Measurements from ENCODE around the gene KAT2B. TPM values are rescaled to one million over a fixed set of nuclear protein-coding genes. Genes with fewer than 3 reads are reported as not detected.
"Not testable (repeated sequence)": the region's sequence is repeated elsewhere in the genome, so short reads cannot be mapped to it uniquely, and the experiment has no call there.

The KAT2B gene
- total RNA-seq, 2 experiments from 2014 or later, result 9.4 to 11.5 TPM

DNA sequence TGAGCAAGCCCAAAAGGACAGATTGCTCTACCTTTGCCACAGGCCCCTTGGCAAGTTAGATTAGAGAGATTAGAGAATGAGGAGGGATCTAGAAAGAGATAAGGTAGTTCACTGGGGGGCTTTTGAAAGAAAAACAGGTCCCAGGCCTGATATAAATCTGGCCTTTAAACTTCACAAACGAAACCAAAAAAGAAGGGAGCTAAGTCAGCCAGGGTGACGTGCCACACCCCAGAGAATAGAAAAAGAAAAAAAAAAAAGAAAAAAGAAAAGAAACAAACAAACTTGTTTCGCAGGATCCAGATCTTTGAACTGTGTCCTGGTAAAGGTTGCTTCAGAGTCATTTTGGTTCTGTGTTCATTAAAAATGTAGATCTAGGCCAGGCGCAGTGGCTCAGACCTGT, 3.6 kb downstream of the KAT2B start:
- peak overlapping the region; percentile 73 for H3K27ac Mint-ChIP-seq
- intact Hi-C loops (cut with micrococcal nuclease), result loop anchor here (5.0 kb wide), 1 partner anchor 1172 kb away; no protein-coding TSS in a partner anchor
- CTCF ChIA-PET, result interaction anchor here (0.6 to 1.1 kb wide), 4 partner anchors 9 to 140 kb away, joined by 3 to 4 read pairs (median 4); no protein-coding TSS in a partner anchor
- no peak for DNase-seq
- H3K4me3 Mint-ChIP-seq, result peak overlapping the region; percentile 70
- H3K9me3 Mint-ChIP-seq, result no peaks in the 10 kb centered on the region
- peaks cover 56% of the 10 kb centered on the region for H3K4me1 Mint-ChIP-seq (ENCODE audit: low read depth)
- no peaks in the 10 kb centered on the region for H3K36me3 Mint-ChIP-seq (ENCODE audit: low read depth)
- H3K27me3 Mint-ChIP-seq (ENCODE audit: low read depth), result no peaks in the 10 kb centered on the region

DNA sequence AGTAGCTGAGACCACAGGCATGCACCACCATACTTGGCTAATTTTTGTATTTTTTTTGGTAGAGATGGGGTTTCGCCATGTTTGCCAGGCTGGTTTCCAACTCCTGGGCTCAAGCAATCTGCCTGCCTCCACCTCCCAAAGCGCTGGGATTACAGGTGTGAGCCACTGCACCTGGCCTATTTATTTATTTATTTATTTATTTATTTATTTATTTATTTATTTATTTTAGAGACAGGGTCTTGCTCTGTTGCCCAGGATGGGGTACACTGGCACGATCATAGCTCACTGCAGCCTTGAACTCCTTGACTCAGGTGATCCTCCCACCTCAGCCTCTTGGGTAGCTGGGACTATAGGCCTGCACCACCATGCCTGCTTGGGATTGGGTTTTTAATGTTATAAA, 4.9 kb downstream of the KAT2B start:
- DNase-seq; H3K4me3 Mint-ChIP-seq; H3K9me3 Mint-ChIP-seq; CTCF ChIA-PET; H3K36me3 Mint-ChIP-seq (ENCODE audit: low read depth); H3K27me3 Mint-ChIP-seq (ENCODE audit: low read depth); intact Hi-C loops (cut with micrococcal nuclease); H3K27ac Mint-ChIP-seq: not testable (repeated sequence)
- H3K4me1 Mint-ChIP-seq (ENCODE audit: low read depth), result peaks cover 62% of the 10 kb centered on the region

DNA sequence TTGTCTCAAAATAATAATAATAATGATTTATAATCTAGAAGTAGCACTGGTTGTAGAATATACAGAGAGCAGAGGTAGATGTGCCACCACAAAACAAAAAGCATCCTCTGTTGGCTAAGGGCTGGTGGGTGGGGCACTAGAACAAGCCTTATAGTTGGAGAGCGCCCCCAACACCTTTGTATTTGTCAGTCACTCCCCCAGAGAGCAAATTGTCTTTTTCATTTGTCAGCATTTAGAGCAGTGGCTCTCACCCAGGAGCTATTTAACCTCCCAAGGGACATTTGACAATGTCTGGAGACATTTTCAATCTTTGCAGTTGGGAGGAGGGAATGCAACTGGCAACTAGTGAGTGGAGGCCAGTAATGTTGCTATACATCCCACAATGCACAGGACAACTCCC, 6.3 kb downstream of the KAT2B start:
- Mint-ChIP-seq H3K27me3 (ENCODE audit: low read depth) (no peaks in the 10 kb centered on the region), H3K4me3 (no peak overlapping the region), H3K36me3 (ENCODE audit: low read depth) (peaks cover 1% of the 10 kb centered on the region), H3K27ac (no peak overlapping the region), H3K4me1 (ENCODE audit: low read depth) (peaks cover 67% of the 10 kb centered on the region), H3K9me3 (no peaks in the 10 kb centered on the region)
- intact Hi-C loops (cut with micrococcal nuclease), result no loop called here
- CTCF ChIA-PET, result no interaction called here
- DNase-seq, result no peak

DNA sequence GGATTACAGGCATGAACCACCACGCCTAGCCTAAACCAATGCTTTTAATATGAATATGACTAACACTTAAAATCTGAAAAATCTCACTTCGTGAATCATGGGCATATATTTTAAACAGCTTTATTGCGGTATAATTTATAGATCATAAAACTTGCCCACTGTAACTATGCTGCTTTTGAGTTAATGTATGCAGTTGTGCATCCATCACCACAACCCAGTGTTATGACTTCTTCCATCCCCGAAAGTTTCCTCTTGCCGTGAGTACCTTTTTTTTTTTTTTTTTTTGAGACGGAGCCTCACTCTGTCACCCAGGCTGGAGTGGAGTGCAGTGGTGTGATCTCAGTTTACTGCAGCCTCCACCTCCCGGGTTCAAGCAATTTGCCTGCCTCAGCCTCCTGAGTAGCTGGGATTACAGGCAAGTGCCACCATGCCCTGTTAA, 7.1 kb downstream of the KAT2B start:
- CTCF ChIA-PET, result no interaction called here
- H3K4me1 Mint-ChIP-seq (ENCODE audit: low read depth), result peaks cover 64% of the 10 kb centered on the region
- H3K9me3 Mint-ChIP-seq, result no peaks in the 10 kb centered on the region
- no peaks in the 10 kb centered on the region for H3K27me3 Mint-ChIP-seq (ENCODE audit: low read depth)
- peaks cover 1% of the 10 kb centered on the region for H3K36me3 Mint-ChIP-seq (ENCODE audit: low read depth)
- H3K4me3 Mint-ChIP-seq, result no peak overlapping the region
- intact Hi-C loops (cut with micrococcal nuclease), result no loop called here
- no peak overlapping the region for H3K27ac Mint-ChIP-seq
- DNase-seq, result no peak

DNA sequence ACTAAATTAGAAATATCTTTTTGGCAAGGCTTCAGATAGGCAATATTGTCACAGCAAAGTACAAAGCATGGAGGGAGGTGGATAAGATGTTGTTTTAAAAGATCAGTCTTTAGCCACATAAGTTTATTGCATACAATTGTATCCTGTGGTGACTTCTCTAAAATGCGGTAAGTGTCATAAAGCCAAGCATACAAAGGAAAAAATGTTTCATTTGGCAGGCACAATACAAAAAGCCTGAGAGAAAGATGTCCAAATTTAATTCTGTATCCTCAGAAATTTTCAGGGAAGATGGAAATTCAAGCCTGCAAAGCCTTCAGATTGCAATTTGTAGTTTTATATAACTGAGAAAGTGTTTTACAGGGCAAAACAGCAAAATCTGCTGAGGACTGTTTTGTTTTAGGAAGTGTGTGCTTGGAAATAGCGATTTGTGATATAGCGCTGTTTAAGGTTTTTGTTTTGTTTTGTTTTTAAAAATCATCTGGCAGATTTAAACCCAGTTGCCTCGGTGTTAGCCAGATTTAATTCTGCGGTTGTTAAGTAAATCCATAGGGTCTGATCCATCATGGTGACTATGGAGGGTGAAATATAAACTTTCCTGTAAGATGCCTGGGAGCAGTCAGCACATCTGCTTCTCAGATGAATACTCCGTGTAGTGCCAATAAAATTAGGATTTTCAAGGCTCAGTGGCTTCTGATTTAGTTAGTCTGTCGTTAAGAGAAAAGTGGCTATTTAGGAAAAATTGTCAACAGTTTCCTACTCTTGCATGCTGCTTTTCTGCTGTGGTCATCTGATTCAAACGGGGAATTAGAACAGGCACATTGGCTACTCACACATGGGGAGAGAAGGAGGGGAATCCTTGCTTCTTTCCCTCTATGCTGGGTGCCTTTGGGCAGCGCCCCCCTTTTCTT, 8.0 kb downstream of the KAT2B start:
- intact Hi-C loops (cut with micrococcal nuclease), result no loop called here
- peaks cover 1% of the 10 kb centered on the region for H3K36me3 Mint-ChIP-seq (ENCODE audit: low read depth)
- no peaks in the 10 kb centered on the region for H3K9me3 Mint-ChIP-seq
- peaks cover 64% of the 10 kb centered on the region for H3K4me1 Mint-ChIP-seq (ENCODE audit: low read depth)
- no peak overlapping the region for H3K4me3 Mint-ChIP-seq
- no peaks in the 10 kb centered on the region for H3K27me3 Mint-ChIP-seq (ENCODE audit: low read depth)
- CTCF ChIA-PET, result no interaction called here
- DNase-seq, result no peak
- H3K27ac Mint-ChIP-seq, result no peak overlapping the region

DNA sequence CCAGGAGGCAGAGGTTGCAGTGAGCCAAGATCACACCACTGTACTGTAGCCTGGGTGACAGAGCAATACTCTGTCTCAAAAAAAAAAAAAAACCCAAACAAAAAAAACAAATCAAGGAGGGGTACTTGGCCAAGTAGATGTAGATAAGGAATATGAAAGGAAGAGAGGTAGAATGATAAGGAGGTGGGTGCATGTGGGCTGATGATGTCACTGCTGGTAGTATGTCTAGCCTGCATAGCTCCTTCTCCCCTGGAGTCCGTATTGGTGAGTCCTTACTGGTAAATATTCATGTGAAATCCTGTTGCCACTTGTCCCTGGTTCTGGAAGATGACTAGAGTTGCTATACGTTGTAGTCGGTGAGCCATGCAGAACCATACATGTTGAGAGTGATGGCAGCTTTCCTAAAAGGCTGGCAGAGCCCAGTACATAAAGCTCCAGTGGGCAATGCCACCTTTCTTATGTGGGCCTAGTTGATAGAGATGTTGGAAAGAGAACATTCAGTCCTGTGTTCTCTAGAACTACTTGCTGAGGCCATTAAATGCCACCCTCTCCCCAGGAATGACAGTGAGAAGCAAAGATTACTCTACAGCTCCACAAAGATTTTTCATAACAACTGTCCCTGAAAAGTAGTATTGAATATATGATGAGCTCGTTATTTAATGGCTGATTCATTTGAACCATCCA, 11.0 kb downstream of the KAT2B start:
- DNase-seq, result no peak
- Mint-ChIP-seq H3K4me3 (no peak overlapping the region), H3K27me3 (ENCODE audit: low read depth) (no peaks in the 10 kb centered on the region), H3K36me3 (ENCODE audit: low read depth) (peaks cover 1% of the 10 kb centered on the region), H3K4me1 (ENCODE audit: low read depth) (peaks cover 43% of the 10 kb centered on the region), H3K9me3 (no peaks in the 10 kb centered on the region), H3K27ac (no peak overlapping the region)
- intact Hi-C loops (cut with micrococcal nuclease), result loop anchor here (10.0 kb wide), 1 partner anchor 1956 kb away; no protein-coding TSS in a partner anchor
- CTCF ChIA-PET, result interaction anchor here (0.6 kb wide), 1 partner anchor 139 kb away, joined by 3 read pairs; no protein-coding TSS in a partner anchor

DNA sequence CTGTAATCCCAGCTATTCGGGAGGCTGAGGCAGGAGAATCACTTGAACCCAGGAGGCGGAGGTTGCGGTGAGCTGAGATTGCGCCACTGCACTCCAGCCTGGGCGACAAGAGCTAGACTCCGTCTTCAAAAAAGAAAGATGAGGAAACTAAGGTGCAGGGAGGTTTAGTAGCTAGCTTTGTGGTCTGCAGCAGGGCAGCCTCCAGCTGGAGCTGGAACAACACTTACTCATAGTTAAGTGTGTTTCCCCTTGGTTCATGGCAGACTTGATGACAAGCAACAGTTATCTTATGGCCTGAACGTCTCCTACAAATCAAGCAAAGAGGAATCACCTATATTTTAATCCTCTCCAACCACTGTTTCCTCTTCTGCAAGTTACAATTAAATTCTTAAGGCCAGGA, 12.6 kb downstream of the KAT2B start:
- Mint-ChIP-seq H3K27me3 (ENCODE audit: low read depth) (no peaks in the 10 kb centered on the region), H3K9me3 (no peaks in the 10 kb centered on the region), H3K4me3 (no peak overlapping the region), H3K36me3 (ENCODE audit: low read depth) (peaks cover 1% of the 10 kb centered on the region), H3K4me1 (ENCODE audit: low read depth) (peaks cover 32% of the 10 kb centered on the region), H3K27ac (no peak overlapping the region)
- CTCF ChIA-PET, result interaction anchor here (0.6 kb wide), 2 partner anchors 9 to 11 kb away, joined by 3 to 4 read pairs; no protein-coding TSS in a partner anchor
- DNase-seq, result peak; percentile 27
- intact Hi-C loops (cut with micrococcal nuclease), result loop anchor here (10.0 kb wide), 1 partner anchor 1958 kb away; no protein-coding TSS in a partner anchor

DNA sequence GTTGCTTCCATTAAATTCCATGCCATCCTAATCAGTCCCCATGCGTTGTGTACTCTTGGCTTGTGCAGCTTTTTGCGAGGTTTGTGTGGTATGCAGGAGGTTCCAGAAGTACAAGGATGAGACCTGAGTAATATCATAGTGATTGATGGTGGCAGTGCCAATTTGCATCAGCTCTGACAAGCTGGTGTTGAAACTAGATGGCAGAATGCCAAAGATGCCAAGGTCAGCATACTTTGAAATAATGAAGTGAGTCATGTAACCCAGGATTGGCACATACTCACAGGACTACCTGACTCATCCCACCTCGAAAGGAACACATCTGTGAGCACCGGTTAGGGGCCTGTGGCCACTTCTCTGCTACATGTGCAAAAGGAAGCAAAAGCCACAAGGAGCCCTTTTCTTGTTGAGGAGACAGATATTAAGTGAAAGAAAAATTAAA, 14.3 kb downstream of the KAT2B start:
- intact Hi-C loops (cut with micrococcal nuclease), result loop anchor here (1.0 to 10.0 kb wide), 6 partner anchors 13 to 1960 kb away; partner anchors contain the start of genes RAB5A and SGO1
- Mint-ChIP-seq H3K27ac (no peak overlapping the region), H3K36me3 (ENCODE audit: low read depth) (no peaks in the 10 kb centered on the region), H3K4me1 (ENCODE audit: low read depth) (peaks cover 23% of the 10 kb centered on the region), H3K27me3 (ENCODE audit: low read depth) (no peaks in the 10 kb centered on the region), H3K9me3 (no peaks in the 10 kb centered on the region), H3K4me3 (no peak overlapping the region)
- peak; percentile 84 for DNase-seq
- CTCF ChIA-PET, result interaction anchor here (0.6 to 1.1 kb wide), 4 partner anchors 11 to 622 kb away, joined by 3 read pairs; partner anchors contain the start of gene KAT2B

DNA sequence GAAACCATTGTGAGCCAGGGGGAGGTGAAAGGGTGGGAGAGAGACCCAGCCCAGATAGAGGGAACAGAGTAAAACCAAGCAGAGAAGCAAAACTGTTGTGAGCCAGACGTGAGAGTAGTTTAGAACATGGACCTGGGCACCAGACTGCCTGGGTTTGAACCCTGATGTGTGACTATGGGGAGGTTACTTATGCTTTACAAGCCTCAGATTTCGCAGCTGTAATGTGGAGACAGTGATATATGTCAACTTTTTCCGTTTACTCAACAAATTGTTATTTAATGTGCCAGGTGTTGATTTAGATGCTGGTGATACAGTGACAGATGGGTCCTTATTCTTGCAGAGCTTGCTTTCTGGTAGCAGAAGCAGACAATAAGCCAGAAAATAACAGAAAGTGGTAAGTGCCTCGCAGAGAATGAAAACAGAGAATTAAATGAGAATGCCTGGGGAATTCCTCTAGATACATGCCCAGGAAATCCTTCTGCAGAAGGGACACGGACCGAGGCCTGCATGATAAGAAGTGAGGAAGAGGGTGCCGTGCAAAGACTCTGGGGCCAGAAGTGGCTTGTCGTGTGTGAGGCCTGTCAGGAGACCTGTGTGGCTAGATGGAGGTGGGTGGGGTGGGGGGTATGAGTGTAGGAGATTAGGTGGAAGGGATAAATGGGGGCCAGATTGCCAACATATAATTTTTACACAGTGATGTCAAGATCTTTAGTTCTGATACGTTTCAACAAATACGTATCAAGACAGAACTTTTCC, 15.0 kb downstream of the KAT2B start:
- Mint-ChIP-seq H3K4me1 (ENCODE audit: low read depth) (peaks cover 27% of the 10 kb centered on the region), H3K27ac (no peak overlapping the region), H3K4me3 (no peak overlapping the region), H3K9me3 (no peaks in the 10 kb centered on the region), H3K36me3 (ENCODE audit: low read depth) (peaks cover 2% of the 10 kb centered on the region), H3K27me3 (ENCODE audit: low read depth) (no peaks in the 10 kb centered on the region)
- intact Hi-C loops (cut with micrococcal nuclease), result loop anchor here (2.0 to 10.0 kb wide), 3 partner anchors 47 to 1960 kb away; no protein-coding TSS in a partner anchor
- CTCF ChIA-PET, result interaction anchor here (0.6 to 1.1 kb wide), 2 partner anchors 15 to 622 kb away, joined by 3 read pairs; partner anchors contain the start of gene KAT2B
- DNase-seq, result peak; percentile 25

DNA sequence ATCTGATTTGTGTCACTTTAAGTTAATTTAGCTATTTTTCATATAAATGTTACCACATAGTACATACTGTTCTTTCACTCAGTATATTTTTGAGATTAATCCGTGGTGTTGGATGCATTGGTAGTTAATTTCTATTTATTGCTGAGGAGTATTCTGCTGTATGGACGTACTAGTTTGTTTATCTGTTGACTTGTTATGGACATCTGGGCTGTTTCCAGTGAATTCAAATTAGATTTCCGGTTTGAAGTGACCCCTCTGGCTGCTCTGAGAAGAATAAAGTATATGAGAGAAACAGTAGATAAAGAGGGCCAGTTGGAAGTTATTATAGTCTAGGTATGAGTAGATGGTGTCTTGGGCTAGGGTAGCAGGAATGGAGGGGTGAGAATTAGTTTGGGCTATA, 15.6 kb downstream of the KAT2B start:
- DNase-seq, result no peak
- H3K27ac Mint-ChIP-seq, result no peak overlapping the region
- H3K9me3 Mint-ChIP-seq, result no peaks in the 10 kb centered on the region
- H3K4me1 Mint-ChIP-seq (ENCODE audit: low read depth), result peaks cover 29% of the 10 kb centered on the region
- H3K27me3 Mint-ChIP-seq (ENCODE audit: low read depth), result no peaks in the 10 kb centered on the region
- intact Hi-C loops (cut with micrococcal nuclease), result loop anchor here (2.0 to 10.0 kb wide), 3 partner anchors 46 to 1961 kb away; no protein-coding TSS in a partner anchor
- peaks cover 2% of the 10 kb centered on the region for H3K36me3 Mint-ChIP-seq (ENCODE audit: low read depth)
- CTCF ChIA-PET, result no interaction called here
- H3K4me3 Mint-ChIP-seq, result no peak overlapping the region

DNA sequence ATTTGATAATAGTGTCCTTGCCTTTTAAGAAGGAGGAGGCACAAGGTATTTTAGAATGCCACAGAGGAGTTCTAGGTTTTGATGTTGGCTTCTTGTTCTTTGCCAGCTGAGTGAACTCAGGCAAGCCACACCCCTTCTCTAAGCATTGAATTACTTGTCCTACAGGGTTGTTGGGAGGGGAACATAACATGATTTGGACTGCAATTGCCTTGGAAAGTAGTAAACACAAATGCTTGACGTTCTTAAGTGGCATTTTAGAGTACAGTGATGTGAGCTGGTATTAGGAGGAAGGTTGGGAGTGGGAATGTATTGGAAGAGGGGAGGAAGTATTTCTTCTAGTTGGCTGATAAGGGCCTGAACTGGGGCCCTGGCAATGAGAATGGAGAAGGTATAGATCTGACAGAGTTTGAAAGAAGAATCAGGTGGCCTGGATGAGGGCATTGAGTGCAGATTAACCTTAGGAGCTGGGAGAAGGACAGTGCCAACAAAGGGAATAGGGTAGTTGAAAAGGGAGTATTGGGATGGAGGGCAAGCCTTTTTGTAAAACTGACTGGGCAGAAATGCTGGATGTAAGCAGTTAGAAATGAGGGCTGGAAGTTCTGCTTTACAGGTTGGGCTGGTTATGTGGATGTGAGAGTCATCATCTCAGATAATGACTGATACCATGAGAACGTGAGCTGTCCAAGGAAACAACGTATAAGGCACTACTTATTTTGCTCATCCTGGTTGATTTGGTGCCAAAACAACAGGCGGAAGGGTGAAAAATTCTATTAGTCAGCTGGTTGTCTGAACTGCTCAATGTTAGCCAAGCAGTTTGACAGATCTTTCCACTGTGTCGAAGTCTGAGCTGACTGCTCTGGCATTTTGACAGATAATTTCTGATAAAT, 16.7 kb downstream of the KAT2B start:
- Mint-ChIP-seq H3K4me3 (no peak overlapping the region), H3K27ac (no peak overlapping the region), H3K9me3 (no peaks in the 10 kb centered on the region), H3K36me3 (ENCODE audit: low read depth) (peaks cover 2% of the 10 kb centered on the region), H3K4me1 (ENCODE audit: low read depth) (peaks cover 30% of the 10 kb centered on the region), H3K27me3 (ENCODE audit: low read depth) (no peaks in the 10 kb centered on the region)
- DNase-seq, result peak; percentile 61
- intact Hi-C loops (cut with micrococcal nuclease), result loop anchor here (5.0 to 10.0 kb wide), 2 partner anchors 45 to 1962 kb away; no protein-coding TSS in a partner anchor
- CTCF ChIA-PET, result interaction anchor here (2.7 kb wide), 1 partner anchor 15 kb away, joined by 9 read pairs; no protein-coding TSS in a partner anchor
